Measurements from ENCODE around the gene AKAP1. TPM values are rescaled to one million over a fixed set of nuclear protein-coding genes. Genes with fewer than 3 reads are reported as not detected.

Gene AKAP1
- polyA plus RNA-seq, 1 donor from 2014 or later = 38.7 TPM

DNA sequence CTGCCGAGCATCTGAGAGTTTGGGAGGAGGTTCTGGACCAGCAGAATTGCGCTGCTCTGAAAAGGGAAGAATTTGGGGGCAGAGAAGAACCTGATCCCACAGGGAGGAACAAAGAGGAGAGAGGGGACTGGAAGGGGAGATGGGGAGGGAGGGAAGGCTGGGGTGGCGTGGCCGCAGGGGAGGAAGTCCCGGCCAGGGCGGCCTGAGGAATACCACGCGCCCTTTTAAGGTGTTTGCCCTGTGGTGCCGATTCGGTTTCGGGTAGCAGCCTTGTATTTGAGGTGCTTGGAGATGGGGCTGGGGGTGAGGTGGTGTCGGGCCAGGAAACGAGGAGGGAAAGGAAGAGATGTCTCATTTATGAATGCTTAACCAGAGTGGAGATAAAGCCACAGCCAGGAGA is 51.3 kb downstream of the AKAP1 start:
- Histone ChIP-seq H3K4me3 (ENCODE audit: low read length) (peak overlapping the region; percentile 32), H3K36me3 (ENCODE audit: insufficient read depth, low read length) (no peaks in the 10 kb centered on the region), H3F3A (ENCODE audit: insufficient read depth, low read length, poor library complexity, severe bottlenecking) (peaks cover 5% of the 10 kb centered on the region), H2AFZ (ENCODE audit: low read depth, low read length) (peak overlapping the region; percentile 58), H3K4me2 (ENCODE audit: low read length) (no peak overlapping the region), H3K9me3 (ENCODE audit: low read length) (no peaks in the 10 kb centered on the region), H3K9me2 (ENCODE audit: insufficient read depth, low read length) (no peaks in the 10 kb centered on the region), H3K9ac (ENCODE audit: low read length) (peak overlapping the region; percentile 61), H3K79me2 (replicated peaks; ENCODE audit: insufficient read depth, low read length) (no peaks in the 10 kb centered on the region), H3K27me3 (ENCODE audit: insufficient read depth, low read depth, low read length) (no peaks in the 10 kb centered on the region), H4K20me1 (ENCODE audit: insufficient read depth) (no peaks in the 10 kb centered on the region), H3K27ac (ENCODE audit: low read length) (peak overlapping the region; percentile 79)
- TF ChIP-seq POLR2AphosphoS5 (IDR thresholded peaks at IDR 0.05) = no peak
- no peak for TF ChIP-seq EZH2 (IDR thresholded peaks at IDR 0.05; ENCODE audit: borderline replicate concordance, insufficient read depth, low read length, poor library complexity, severe bottlenecking)
- no peak for TF ChIP-seq MXI1 (conservative IDR thresholded peaks at IDR 0.05; ENCODE audit: poor library complexity, severe bottlenecking)
- TF ChIP-seq, protein P1, sequence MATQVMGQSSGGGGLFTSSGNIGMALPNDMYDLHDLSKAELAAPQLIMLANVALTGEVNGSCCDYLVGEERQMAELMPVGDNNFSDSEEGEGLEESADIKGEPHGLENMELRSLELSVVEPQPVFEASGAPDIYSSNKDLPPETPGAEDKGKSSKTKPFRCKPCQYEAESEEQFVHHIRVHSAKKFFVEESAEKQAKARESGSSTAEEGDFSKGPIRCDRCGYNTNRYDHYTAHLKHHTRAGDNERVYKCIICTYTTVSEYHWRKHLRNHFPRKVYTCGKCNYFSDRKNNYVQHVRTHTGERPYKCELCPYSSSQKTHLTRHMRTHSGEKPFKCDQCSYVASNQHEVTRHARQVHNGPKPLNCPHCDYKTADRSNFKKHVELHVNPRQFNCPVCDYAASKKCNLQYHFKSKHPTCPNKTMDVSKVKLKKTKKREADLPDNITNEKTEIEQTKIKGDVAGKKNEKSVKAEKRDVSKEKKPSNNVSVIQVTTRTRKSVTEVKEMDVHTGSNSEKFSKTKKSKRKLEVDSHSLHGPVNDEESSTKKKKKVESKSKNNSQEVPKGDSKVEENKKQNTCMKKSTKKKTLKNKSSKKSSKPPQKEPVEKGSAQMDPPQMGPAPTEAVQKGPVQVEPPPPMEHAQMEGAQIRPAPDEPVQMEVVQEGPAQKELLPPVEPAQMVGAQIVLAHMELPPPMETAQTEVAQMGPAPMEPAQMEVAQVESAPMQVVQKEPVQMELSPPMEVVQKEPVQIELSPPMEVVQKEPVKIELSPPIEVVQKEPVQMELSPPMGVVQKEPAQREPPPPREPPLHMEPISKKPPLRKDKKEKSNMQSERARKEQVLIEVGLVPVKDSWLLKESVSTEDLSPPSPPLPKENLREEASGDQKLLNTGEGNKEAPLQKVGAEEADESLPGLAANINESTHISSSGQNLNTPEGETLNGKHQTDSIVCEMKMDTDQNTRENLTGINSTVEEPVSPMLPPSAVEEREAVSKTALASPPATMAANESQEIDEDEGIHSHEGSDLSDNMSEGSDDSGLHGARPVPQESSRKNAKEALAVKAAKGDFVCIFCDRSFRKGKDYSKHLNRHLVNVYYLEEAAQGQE (IDR thresholded peaks at IDR 0.05; ENCODE audit: borderline replicate concordance) = no peak
- TF ChIP-seq RAD21 (conservative IDR thresholded peaks at IDR 0.05) = no peak
- TF ChIP-seq TAF1 (IDR thresholded peaks at IDR 0.05; ENCODE audit: low read depth) = no peak
- TF ChIP-seq SMC3 (conservative IDR thresholded peaks at IDR 0.05; ENCODE audit: poor library complexity) = no peak
- TF ChIP-seq, protein P2, sequence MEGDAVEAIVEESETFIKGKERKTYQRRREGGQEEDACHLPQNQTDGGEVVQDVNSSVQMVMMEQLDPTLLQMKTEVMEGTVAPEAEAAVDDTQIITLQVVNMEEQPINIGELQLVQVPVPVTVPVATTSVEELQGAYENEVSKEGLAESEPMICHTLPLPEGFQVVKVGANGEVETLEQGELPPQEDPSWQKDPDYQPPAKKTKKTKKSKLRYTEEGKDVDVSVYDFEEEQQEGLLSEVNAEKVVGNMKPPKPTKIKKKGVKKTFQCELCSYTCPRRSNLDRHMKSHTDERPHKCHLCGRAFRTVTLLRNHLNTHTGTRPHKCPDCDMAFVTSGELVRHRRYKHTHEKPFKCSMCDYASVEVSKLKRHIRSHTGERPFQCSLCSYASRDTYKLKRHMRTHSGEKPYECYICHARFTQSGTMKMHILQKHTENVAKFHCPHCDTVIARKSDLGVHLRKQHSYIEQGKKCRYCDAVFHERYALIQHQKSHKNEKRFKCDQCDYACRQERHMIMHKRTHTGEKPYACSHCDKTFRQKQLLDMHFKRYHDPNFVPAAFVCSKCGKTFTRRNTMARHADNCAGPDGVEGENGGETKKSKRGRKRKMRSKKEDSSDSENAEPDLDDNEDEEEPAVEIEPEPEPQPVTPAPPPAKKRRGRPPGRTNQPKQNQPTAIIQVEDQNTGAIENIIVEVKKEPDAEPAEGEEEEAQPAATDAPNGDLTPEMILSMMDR (IDR thresholded peaks at IDR 0.05; ENCODE audit: poor library complexity, severe bottlenecking) = no peak
- TF ChIP-seq EP300 (conservative IDR thresholded peaks at IDR 0.05; ENCODE audit: poor library complexity, severe bottlenecking) = no peak

DNA sequence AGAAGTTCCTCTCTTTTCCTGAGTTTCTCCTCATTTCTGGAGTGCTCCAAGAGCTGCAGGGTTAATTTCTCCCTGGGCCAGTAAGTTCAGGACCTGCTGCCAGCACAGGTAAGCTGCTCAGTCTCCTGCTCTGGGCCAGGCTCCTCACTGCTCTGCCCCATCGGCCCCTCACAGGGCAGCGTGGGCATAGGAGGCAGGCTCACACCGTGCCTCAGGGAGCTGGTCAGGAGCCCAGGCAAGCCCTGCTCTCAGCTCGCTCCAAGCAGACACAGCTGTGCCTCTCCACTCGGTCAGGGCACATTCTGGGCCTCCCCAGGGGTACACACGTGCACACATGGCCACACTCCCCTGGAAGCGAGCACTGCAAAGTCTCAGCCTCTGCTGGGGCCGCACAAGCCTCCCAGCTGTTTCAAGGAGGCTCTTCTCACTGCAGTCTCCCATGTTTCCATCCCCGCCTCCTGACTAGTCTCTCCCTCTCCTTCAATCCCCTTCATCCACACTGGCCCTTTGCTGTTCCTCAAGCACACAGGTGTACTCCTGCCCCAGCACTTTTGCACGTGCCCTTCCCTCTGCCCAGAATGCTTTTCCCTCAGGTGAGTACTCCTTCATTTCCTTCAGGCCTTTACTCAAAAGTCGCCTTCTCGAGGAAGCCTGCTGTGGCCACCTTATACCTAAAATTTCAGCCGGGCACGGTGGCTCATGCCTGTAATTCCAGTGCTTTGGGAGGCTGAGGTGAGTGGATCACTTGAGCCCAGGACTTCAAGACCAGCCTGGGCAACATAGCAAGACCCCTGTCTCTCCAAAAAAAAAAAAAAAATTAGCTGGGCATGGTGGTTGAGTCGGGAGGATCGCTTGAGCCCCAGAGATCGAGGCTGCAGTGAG is 53.2 kb downstream of the AKAP1 start:
- H3K4me2 ChIP-seq (ENCODE audit: low read length) = no peak overlapping the region
- no peaks in the 10 kb centered on the region for H3K9me2 ChIP-seq (ENCODE audit: insufficient read depth, low read length)
- no peak overlapping the region for H2AFZ ChIP-seq (ENCODE audit: low read depth, low read length)
- H3K79me2 ChIP-seq (replicated peaks; ENCODE audit: insufficient read depth, low read length) = no peaks in the 10 kb centered on the region
- H3K9ac ChIP-seq (ENCODE audit: low read length) = no peak overlapping the region
- no peaks in the 10 kb centered on the region for H3K9me3 ChIP-seq (ENCODE audit: low read length)
- H3K27me3 ChIP-seq (ENCODE audit: insufficient read depth, low read depth, low read length) = no peaks in the 10 kb centered on the region
- H3K4me3 ChIP-seq (ENCODE audit: low read length) = no peak overlapping the region
- no peak overlapping the region for H3K27ac ChIP-seq (ENCODE audit: low read length)
- H3K36me3 ChIP-seq (ENCODE audit: insufficient read depth, low read length) = no peaks in the 10 kb centered on the region
- peaks cover 5% of the 10 kb centered on the region for H3F3A ChIP-seq (ENCODE audit: insufficient read depth, low read length, poor library complexity, severe bottlenecking)
- TF ChIP-seq, protein P2 (IDR thresholded peaks at IDR 0.05; ENCODE audit: poor library complexity, severe bottlenecking) = no peak
- TF ChIP-seq EZH2 (IDR thresholded peaks at IDR 0.05; ENCODE audit: borderline replicate concordance, insufficient read depth, low read length, poor library complexity, severe bottlenecking) = no peak
- no peak for TF ChIP-seq EP300 (conservative IDR thresholded peaks at IDR 0.05; ENCODE audit: poor library complexity, severe bottlenecking)
- no peak for TF ChIP-seq RAD21 (conservative IDR thresholded peaks at IDR 0.05)
- TF ChIP-seq MXI1 (conservative IDR thresholded peaks at IDR 0.05; ENCODE audit: poor library complexity, severe bottlenecking) = no peak
- TF ChIP-seq TAF1 (IDR thresholded peaks at IDR 0.05; ENCODE audit: low read depth) = no peak
- TF ChIP-seq, protein P1 (IDR thresholded peaks at IDR 0.05; ENCODE audit: borderline replicate concordance) = no peak
- TF ChIP-seq POLR2AphosphoS5 (IDR thresholded peaks at IDR 0.05) = no peak
- no peak for TF ChIP-seq SMC3 (conservative IDR thresholded peaks at IDR 0.05; ENCODE audit: poor library complexity)
- no peaks in the 10 kb centered on the region for H4K20me1 ChIP-seq (ENCODE audit: insufficient read depth)
